GM19452 (cell line): ENCODE measurements around the gene MTA2.
"Not testable (repeated sequence)": the region's sequence is repeated elsewhere in the genome, so short reads cannot be mapped to it uniquely, and the experiment has no call there.

Source experiments
- ATAC-seq: cut with Tn5 transposase; IDR thresholded peaks from one replicate; pipeline ENCODE4 v1.9.1; 2021; ENCODE audit not compliant: unreplicated experiment

The MTA2 gene

DNA sequence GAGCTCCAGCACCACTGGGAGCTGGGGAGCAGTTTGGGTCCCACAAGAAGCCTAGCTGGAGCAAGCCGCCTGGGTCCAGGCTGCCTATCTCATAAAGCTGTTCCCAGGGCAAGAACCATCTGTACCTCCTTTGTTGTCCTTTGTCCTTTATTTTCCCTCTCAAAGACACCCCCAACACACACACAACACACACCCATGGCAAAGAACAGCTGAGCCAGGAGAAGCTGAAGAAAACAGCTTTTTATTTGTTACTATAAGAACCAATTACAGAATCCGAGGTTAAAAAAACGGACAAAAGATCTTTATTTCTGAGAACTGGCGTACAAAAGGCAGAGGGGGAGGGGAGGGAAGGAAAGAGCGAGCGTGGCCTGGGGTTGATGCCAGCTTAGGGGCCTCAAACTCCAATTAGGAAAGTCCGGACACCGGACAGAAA, 8.7 kb downstream of the MTA2 start:
- ATAC-seq: no peak

DNA sequence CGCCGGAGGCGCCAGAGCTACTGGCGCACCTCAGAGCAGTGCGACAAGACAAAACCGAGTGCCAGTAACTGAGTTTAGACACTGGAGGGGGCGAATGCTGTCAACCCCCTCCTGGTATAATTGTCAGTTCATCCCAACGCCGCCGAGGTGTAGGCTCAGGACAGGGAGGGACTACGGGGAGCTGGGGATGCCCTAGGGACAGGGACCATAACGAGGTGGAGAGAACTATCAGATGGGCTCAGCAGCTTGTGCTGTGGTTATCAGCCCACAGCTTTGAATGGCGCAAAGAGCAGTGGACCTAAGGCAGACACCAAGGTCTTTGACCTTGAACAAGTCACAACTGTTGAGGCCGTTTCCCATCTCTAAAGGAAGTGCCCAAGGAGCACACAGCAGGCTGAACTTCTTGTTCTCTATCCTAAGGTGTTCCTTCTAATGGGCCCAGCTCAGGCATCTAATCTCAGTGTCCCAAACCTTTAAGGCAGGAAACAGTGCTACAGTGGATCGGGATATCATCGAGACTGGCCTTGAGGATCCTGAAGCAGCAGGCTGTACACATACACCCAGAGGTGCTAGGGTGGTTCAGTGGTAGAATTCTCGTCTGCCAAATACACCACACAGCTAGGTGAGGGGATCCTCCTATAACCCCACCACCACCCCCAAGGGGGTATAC, 9.4 kb downstream of the MTA2 start:
- ATAC-seq: no peak

DNA sequence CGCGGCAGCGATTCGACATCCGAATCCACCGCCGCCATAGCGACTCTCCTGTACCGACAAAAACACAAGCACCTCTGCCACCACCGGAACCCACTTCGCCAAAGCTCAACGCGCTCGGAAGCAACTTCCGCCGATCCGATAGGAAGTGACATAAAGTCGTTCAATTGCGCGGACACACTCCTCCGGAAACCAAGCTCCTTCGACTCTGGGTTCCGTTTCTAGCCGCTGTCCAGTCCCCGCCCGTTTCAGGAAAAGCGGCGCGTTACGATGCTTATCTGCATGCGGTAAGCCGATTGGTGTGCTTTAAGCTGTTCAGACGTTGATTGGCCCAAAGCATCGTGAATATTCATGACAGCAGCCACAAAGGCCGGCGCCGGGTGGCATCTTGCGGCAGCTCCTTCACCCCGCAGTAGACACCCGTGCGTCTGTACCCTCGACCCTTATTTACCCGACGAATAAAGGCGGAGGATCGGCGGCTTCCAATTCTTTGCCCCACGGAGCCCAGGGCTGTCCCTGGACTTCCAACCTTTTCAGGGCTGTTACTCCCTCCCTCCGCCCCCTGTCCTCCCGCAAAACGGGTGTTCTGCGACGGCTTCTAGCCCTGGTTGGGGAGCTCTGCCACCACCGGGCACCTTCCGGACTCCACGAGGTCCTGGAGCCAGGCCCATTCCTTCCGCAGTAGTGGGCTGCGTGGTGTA, 10.1 kb downstream of the MTA2 start, which contains the start of gene TUT1:
Gene TUT1, minus strand, starts transcription at position 76 of the 698 bp plus-strand sequence. Its CDS starts 38 bp downstream, at position 38.
- ATAC-seq: peak; percentile 83

DNA sequence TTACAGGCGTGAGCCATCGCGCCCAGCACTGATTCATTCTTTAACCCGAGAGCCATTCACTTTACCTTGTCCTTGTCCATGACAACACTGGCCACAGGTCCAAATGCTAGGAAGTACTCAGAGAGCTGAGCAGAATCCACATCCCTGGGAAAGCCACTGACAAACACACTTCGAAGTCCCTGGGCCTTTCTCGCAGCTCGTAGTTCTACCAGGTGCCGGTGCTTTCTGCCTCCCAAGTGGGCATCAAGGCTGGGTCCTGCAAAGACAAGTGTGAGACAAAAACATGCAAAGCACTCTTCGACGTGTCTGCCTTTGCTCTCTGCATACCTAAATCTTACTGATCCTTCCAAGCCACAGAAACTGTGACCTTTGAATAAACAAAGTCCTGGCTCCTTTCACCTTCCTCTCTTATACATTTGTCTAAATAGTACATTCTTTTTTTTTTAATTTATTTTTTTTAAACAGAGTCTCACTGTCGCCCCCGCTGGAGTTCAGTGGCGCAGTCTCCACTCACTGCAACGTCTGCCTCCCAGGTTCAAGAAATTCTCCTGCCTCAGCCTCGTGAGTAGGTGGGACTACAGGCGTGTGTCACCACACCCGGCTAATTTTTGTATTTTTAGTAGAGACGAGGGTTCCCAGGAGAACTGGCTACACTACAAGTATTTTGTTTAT, 12.6 kb downstream of the MTA2 start:
- ATAC-seq: no peak

DNA sequence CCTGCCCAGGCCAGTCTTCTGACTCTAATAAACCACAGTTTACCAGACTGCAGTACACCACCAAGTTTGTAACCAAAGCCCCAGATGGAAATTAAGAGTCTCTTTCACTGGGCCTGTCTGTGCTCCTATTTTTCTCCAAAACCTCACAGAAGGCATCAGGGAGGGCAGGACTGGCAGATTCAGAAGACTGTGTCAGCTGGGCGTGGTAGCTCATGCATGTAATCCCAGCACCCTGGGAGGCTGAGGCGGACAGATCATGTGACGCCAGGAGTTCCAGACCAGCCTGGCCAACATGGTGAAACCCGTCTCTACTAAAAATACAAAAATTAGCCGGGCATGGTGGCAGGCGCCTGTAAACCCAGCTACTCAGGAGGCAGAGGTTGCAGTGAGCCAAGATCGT, 16.3 kb downstream of the MTA2 start:
- not testable (repeated sequence) for ATAC-seq

DNA sequence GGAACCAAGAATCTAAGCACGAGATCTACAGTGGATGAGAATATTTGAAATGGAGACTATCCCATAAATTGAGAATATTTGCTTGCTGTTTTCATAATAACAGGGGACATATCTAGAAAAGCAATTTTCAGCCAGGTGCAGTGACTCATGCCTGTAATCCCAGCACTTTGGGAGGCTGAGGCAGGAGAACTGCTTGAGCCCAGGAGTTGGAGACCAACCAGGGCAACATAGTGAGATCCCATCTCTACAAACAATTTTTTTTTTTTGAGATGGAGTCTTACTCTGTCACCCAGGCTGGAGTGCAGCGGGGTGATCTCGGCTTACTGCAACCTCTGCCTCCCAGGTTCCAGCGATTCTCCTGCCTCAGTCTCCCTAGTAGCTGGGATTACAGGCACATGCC, 19.9 kb downstream of the MTA2 start:
- not testable (repeated sequence) for ATAC-seq

DNA sequence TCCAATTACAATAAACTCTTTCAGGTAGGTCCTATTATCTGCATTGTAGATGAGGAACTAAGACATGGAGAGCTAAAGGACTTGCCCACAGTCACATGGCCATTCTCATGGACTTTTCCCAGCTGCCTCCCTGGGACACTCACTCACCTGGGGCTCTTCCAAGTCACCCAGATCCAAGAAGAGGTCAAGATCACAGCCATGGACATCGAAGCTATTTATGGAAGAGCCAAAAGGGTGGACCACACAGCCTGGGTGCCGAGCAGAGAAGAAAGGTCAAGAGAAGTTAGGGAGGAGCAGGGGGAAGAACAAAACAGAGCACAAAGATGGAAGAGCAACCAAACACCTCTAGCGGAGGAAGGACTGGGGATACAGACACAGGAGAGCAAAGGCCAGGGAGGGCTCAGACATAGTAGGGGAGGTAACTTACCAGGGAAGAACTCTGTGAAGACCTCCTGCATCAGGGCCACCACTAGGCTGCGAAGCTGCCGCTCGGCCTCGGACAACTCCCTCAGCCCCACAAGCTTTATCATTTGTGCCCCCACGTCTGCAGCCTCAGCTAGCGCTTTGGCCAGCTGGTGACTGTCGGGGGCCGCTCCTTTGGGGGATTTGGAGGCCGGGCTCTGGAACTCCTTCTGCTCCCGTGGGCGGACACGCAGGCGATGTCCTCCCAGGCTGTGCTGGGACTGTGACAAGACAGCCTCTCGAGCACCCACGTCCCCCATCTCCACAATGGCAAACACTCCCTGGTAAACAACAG, 20.5 kb downstream of the MTA2 start:
- no peak for ATAC-seq

DNA sequence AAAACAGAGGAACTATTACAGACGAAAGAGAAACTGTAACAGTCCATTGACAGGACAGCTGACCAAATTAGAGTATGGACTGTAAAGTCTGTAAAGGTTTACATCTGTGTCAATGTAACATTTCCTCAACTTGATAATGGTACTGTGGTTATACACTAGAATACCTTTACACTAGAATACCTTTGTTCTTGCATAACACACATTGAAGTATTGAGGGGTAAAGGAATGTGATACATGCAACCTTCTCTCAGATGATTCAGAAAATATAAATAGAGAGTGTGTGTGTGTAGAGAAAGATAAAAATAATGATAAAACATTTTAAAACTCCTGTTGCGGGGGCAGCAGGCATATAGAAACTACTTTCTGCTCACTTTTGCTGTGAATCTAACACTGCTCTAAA, 22.4 kb downstream of the MTA2 start:
- ATAC-seq: no peak

DNA sequence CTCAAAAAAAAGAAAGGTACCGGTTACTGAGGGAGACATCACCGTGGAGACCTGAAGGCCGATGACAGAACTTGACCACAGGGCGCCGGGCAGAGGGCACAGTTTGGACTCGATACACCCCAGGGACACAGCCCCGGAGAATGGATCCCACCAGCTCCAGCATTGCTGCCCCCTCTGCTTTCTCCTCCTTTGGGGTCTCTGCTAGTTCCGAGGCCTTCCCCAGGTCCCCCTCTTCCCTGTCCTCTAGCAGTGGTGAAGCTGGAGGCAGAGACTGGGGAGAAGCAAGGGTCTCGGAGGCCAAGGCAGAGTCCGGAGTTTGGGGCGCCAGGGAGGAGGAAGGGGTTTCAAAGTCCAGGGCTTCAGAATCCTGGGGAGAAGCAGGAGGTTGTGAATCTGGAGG, 23.1 kb downstream of the MTA2 start:
- no peak for ATAC-seq

DNA sequence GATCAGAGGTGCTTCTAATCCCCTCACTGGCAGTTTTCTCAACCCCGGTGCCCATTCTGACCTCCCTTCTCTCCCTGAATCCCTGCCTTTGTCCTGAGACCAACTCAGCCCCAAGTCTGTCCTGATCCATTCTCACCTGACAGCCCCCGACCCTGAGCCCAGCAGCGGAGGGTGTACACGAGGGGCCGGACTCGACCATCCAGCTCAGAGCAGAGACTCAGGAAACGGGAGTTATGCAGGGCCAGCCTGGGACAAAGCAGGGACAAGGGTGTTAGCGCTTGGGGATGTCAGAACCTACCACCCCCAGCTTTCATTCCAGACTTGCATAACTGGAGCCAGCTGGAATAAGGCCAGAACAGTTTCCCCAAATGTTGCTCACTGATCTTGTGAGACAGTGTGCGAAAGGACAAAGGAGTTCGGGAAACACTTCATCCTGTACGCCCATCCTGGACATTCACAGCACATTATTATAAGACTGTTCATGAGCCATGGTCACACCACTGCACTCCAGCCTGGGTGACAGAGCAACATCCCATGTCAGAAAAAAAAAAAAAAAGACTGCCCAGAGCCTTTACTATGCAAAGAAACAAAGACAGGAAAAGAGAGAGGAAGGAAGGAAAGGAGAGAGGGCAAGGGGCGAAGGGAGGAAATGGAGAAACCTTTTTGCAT, 24.5 kb downstream of the MTA2 start:
- ATAC-seq: no peak

DNA sequence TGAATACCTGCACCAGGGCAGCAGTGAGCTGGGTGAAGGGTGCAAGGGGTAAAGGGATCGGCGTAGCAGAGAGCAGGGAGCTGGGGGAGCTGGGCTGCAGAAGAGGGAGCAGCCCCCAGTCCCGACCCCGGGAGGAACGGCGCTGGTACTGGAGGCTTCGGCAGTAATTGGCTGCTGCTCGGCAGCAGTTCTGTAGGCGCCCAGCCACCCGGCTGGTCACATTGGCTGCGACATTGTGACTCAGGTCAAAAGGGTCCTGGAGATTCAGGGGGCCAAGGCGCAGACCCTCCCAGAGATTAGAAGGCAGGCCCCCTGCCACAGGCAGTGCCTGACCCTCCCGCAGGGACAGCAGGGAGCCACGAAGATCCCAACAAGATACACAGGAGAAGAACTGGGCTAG, 25.8 kb downstream of the MTA2 start:
- ATAC-seq: no peak

DNA sequence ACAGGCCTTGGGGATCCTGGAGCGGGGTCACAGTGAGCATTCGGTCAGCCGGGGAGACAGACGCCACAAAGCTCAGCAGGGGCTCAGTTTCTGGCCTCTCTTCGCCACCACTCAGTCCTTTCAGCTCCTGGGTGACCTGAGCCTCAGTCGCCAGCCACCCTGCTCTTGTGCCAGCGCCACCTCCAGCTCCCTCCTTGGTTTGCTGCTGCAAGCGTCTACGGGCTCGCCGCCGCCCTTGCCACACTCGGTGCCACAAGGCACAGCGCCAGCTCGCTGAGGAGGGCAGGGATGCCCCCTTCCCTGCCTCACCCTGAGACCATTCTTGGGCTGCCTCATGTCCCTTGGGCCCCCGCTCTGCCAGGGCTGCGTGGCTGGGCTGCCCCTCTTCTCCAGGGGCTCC, 26.5 kb downstream of the MTA2 start:
- ATAC-seq: no peak

DNA sequence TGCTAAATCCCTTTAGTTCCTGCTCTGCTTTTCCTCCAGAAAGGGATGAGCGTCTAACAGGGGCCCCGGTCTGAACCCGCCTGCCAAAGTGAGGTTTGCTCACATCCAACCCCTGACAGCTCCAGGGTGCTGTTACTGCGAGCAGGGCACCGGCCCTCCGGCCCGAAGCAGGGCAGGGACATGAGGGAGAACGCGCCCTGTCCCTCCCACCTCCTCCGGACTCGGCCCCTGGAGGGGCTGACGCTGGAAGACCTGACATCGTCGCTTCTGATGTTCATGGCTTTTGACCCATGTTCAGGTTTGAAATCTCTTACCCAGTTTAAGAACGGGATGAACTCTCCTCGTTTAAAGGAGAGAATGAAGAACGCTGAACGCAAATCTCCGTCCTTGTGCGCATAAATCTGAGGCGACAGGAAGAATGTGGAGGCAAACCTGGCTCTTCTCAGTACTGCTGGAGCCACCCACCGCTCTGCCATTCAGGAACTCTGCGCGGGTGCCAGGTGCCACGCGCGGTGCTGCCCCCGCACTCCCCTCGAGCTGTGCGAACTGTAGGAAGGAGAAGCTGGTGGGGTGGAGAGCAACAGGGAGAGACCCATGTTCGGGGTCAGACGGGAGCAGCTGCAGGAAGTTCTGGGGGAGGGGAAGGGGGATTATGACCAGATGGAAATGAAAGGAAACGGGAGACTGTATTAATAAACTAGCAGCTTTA, 27.1 kb downstream of the MTA2 start:
- peak; percentile 5 for ATAC-seq

DNA sequence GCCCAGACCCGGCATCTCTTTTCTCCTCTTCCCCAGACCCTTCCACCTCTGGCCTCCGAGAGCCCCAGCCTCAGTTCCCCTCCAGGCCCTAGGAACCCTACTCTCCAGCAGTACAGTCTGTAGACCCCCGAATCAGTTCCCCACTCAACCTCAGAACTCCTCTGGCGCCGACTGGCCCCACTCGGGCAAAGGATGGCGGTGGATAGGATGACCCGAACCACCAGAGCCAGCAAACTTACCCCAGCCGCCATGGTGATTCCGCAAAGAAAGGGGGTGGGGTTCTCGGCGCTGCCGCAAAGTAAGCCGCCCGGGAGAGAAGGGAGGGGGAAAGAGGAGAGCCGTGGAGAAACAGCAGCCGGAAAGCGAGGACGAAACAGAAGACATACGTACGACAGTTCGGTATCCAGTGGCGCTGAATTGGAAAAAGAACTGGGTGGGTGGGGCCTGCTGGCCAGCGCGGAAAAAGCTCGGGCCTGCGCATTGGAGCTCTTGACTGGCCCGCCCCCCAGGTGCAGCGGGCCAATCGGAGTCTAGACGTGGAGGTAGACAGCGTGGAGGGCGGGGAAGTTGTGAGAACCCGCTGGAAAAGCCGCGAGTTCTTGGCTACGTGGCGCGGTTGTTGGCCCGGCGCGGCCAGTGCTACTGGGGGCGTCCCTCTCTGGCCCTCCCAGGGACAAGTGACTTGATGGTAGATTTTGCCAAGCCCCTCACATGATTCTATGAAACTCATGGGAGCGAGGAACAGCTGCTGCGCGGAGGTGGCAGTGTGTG, 27.9 kb downstream of the MTA2 start, which contains the start of gene EEF1G:
Gene EEF1G, minus strand, starts transcription at position 300 of the 771 bp plus-strand sequence. Its CDS starts 49 bp downstream, at position 251.
- peak; percentile 83 for ATAC-seq

DNA sequence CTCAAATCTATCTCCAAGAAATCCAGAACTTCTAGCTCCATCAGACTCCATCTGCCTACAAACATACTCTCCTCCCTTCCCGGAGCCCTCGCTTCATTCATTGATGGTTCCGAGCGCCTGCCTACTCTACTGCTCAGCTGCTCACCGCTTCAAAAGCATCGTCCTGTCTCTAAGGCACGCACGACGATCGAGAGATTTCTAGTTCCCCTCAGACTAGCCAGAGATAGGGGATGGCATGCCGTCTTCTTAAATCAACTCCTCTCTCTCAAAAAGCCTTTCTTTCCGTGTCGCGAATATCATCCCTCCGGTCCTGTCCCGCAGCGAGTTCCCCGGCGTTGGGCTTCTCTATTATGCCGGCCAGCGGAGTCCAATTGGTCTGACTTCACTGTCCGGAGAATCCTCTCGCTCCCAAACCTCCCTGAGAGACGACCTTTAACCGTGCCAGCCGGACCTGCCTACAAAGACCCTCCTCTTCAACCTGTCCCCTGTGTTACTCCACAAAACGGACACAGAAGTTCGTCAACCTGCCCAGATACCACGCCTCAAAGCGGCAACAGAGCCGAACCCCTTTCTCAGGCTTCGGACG, 28.6 kb downstream of the MTA2 start:
- no peak for ATAC-seq

DNA sequence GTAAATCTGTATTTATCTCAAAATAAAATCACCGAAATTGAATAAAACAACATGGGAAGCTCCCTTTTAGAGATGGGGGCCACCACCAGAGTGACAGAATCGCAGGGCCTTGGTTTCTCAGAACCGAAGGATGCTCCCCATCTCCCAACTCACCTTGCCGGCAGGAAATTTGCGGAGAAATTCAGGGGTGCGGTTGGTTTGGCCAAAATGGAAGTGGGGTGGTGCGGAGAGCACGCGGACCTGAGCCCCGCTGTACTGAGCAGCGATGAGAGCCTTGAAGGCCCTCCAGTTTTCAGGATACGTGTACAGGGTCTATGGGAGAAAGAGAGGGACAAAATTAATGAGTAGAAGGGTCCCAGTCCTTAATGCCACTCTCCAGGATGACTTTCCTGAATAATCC, 29.2 kb downstream of the MTA2 start:
- ATAC-seq: no peak

DNA sequence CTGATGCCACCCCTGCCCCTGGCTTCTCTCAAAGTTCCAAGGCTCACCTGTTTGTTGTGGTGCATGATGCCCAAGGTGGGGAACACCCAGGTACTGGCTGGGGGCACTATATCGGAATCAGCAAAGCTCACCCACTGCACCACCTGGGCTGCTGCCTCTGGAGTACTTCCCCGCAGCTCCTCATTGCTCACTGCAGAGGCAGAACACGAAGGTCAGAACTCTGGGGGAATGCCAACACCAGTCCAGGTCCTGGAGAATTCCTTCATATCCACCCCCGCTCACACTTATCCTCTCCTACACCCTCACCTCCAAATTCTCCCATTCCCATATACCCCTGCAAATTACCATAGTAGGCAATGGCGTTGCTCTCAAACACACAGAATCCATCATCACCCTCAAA, 30.2 kb downstream of the MTA2 start:
- not testable (repeated sequence) for ATAC-seq

DNA sequence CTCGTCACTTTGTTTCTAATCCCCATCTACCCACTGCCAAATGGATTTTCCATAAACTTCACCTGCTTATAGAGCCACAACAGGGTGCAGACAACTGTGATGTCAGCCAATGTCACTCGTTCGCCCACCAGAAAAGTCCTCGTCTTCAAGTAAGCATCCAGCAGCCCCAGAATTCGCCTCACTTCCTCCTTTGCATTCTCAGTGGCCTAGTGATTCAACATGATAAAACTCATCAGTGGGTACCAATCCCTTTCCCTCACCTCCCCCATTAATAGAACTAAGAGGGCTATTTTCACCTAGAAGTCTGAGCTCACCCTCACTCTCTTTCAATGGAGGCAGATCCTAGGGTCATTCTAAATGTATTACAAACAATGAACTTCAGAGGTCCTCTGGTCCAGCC, 30.8 kb downstream of the MTA2 start:
- not testable (repeated sequence) for ATAC-seq

DNA sequence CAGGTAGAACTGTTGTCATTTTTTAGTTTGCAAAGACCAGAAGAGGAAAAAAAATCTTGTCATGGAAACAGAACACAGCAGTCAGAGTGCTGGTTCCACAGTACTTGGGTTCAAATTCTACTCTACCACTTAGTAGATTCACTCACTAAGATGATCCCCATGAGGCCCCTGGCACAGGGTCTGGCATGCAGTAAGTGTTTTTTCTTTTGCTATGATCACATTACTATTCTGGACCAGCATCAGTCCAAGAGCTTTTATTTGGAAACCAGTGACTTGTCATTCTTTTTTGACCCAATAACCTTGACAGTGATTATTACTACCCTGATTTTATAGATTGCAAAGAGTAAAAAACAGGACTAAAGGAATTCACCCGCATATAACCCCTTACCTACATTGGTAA, 32.1 kb downstream of the MTA2 start:
- no peak for ATAC-seq
